Measurements from ENCODE around the gene KIAA1217. TPM values are rescaled to one million over a fixed set of nuclear protein-coding genes. Genes with fewer than 3 reads are reported as not detected.

The KIAA1217 gene
- total and polyA plus RNA-seq, 12 donors = 6.9 to 49.5 (median 38.4) TPM

GRCh38 chr10:24561453-24561852, 352.5 kb downstream of the KIAA1217 start:
- no peaks in the 10 kb centered on the region for H3K27me3 ChIP-seq
- no peak overlapping the region for H3K4me3 ChIP-seq
- no peaks in the 10 kb centered on the region for H3K36me3 ChIP-seq
- TF ChIP-seq CTCF (IDR thresholded peaks at IDR 0.05) = no peak
- intact Hi-C loops (cut with DNase I) = no loop called here
- no peak overlapping the region for H3K27ac ChIP-seq
- no peak for ATAC-seq
- no peaks in the 10 kb centered on the region for H3K9me3 ChIP-seq
- peaks cover 0 to 10% (median 9%) of the 10 kb centered on the region in 9 donors for H3K4me1 ChIP-seq
- no peak for DNase-seq
- WGBS, 2 donors = 86 to 94% methylated on average over 3 of the region's 3 CpGs

GRCh38 chr10:24568042-24568441, 359.1 kb downstream of the KIAA1217 start:
- no peak for TF ChIP-seq CTCF (IDR thresholded peaks at IDR 0.05)
- DNase-seq (no peak), ATAC-seq (no peak)
- no peaks in the 10 kb centered on the region for H3K36me3 ChIP-seq
- intact Hi-C loops (cut with DNase I) = no loop called here
- no peaks in the 10 kb centered on the region for H3K27me3 ChIP-seq
- WGBS, 2 donors = 71 to 73% methylated on average over 4 of the region's 4 CpGs
- H3K4me1 ChIP-seq = no peaks in the 10 kb centered on the region
- H3K4me3 ChIP-seq = no peak overlapping the region
- no peak overlapping the region for H3K27ac ChIP-seq
- H3K9me3 ChIP-seq = no peaks in the 10 kb centered on the region

DNA sequence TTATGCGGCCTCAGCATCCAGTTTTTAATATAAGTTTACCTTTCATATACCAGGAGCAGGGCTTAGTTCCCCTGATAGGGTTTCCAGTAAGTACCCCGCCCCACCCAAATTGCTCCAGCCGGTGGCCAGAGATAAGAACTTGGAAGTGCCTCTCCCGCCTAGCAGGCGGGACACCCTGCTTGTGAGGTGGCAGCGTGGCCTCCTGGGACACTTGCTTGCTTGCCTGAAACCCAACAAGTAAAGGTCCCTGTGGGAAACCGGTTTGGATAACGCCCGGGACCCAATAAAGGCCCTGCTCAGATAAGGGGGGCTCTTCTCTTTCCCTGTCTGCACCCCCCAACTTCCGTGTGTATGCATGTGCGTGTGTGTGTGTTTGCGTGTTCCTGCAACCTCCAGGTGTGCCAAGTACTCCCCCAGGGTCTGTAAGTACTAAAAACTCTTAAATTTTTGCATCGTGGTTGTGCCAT, 360.4 kb downstream of the KIAA1217 start:
- Histone ChIP-seq H3K4me1 (peaks cover 0 to 1% (median 0%) of the 10 kb centered on the region in 9 donors), H3K9me3 (no peaks in the 10 kb centered on the region), H3K4me3 (no peak overlapping the region), H3K36me3 (no peaks in the 10 kb centered on the region), H3K27ac (no peak overlapping the region), H3K27me3 (no peaks in the 10 kb centered on the region)
- no peak for TF ChIP-seq CTCF (IDR thresholded peaks at IDR 0.05)
- intact Hi-C loops (cut with DNase I) = no loop called here
- ATAC-seq = no peak
- WGBS, 2 donors = 84 to 86% methylated on average over 13 of the region's 13 CpGs
- DNase-seq = no peak

DNA sequence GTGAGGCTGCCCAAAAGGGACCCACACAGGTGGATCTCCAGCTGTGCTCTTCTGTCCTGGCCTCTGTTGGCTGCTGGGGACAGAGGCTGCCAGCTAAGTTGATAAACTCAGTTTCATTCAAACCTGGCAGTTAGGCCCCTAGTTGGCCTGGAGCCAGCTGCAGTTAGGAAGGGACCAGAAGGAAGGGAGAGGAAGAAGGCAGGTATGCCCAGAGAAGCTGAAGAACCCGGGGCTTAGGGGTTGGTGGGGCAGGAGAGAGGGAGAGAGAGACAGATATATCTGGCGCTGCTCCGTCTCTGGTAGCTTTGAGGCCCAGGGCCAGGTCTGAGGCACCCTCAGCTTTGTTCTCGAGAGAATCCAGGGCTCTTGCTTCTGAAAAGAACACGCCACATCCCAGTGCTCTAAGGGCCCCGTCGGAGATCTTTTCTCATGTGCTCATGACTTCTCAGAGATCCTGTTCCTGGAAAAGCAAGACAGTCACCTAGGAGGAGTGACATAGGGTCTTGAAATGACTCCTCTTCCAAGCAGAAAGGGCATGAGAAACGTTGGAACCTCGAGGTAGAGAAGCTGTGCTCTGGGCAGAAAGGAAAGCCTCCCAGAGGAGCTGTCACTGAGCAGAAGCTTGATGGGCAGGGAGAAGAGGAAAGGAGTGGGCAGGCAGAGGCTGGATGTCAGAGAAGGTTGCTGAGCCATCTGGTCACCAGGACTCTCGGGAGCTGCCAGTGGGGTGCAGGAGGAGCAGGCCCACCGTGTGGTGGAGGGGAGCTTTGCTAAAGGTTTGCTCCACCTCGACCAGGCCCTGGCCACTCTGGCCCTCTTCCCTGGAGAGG, 361.1 kb downstream of the KIAA1217 start:
- Histone ChIP-seq H3K4me1 (peaks cover 0 to 5% (median 0%) of the 10 kb centered on the region in 9 donors), H3K27ac (no peak overlapping the region), H3K27me3 (no peaks in the 10 kb centered on the region), H3K4me3 (no peak overlapping the region), H3K36me3 (no peaks in the 10 kb centered on the region), H3K9me3 (no peaks in the 10 kb centered on the region)
- intact Hi-C loops (cut with DNase I) = no loop called here
- no peak for TF ChIP-seq CTCF (IDR thresholded peaks at IDR 0.05)
- 83 to 87% methylated on average over 12 of the region's 12 CpGs for WGBS, 2 donors
- DNase-seq = no peak
- ATAC-seq = no peak

All from heart right ventricle (tissue), 16 donors.